BLaER1 treated with 17β-estradiol and CSF1 and Interleukin-3, amounts not matched to agents 10 nM and 100 nM (cell line): ENCODE results near the gene AOPEP.

Source experiments
- H3K27ac ChIP-seq, 11 experiments: shearing (Covaris generic); formaldehyde crosslinking; 2 replicates each; pipeline ENCODE4 v1.8.1; 2022
- H3K27me3 ChIP-seq, 11 experiments: shearing (Covaris generic); formaldehyde crosslinking; 2 replicates each; pipeline ENCODE4 v1.8.1; 2022
- H3K36me3 ChIP-seq, 11 experiments: shearing (Covaris generic); formaldehyde crosslinking; 2 replicates each; pipeline ENCODE4 v1.8.1; 2022
- H3K4me1 ChIP-seq, 10 experiments: shearing (Covaris generic); formaldehyde crosslinking; 2 replicates each; pipeline ENCODE4 v1.8.1; 2022
- H3K4me2 ChIP-seq, 11 experiments: shearing (Covaris generic); formaldehyde crosslinking; 2 replicates each; pipeline ENCODE4 v1.8.1; 2022
- H3K4me3 ChIP-seq, 10 experiments: shearing (Covaris generic); formaldehyde crosslinking; 2 replicates each; pipeline ENCODE4 v1.8.1; 2022
- H3K9ac ChIP-seq, 11 experiments: shearing (Covaris generic); formaldehyde crosslinking; 2 replicates each; pipeline ENCODE4 v1.8.1; 2022
- H3K9me3 ChIP-seq, 11 experiments: shearing (Covaris generic); formaldehyde crosslinking; replicated peaks in 1 of 11; 2 replicates each; pipeline ENCODE4 v1.8.1; 2022
- H4K20me1 ChIP-seq, 11 experiments: shearing (Covaris generic); formaldehyde crosslinking; 2 replicates each; pipeline ENCODE4 v1.8.1; 2022
- Cebpa-rat ChIP-seq, 11 experiments: shearing (Covaris generic); IDR thresholded peaks; 2 replicates each; pipeline ENCODE4 v1.8.1; 2022

AOPEP gene

GRCh38 chr9:94892675-94893074 is 166.2 kb downstream of the AOPEP start:
- H3K36me3 ChIP-seq = peaks cover 5 to 21% (median 18%) of the 10 kb centered on the region in 11 experiments; a peak in 20 of 22 replicates
- H3K4me2 ChIP-seq = no peak overlapping the region
- H3K4me1 ChIP-seq = no peaks in the 10 kb centered on the region
- TF ChIP-seq Cebpa-rat (IDR thresholded peaks at IDR 0.05) = no peak
- H3K27me3 ChIP-seq = no peaks in the 10 kb centered on the region
- no peak overlapping the region for H3K9ac ChIP-seq
- H3K27ac ChIP-seq = no peak overlapping the region
- H4K20me1 ChIP-seq = no peaks in the 10 kb centered on the region
- peaks cover 27 to 45% (median 39%) of the 10 kb centered on the region in 11 experiments for H3K9me3 ChIP-seq
- H3K4me3 ChIP-seq = no peak overlapping the region

DNA sequence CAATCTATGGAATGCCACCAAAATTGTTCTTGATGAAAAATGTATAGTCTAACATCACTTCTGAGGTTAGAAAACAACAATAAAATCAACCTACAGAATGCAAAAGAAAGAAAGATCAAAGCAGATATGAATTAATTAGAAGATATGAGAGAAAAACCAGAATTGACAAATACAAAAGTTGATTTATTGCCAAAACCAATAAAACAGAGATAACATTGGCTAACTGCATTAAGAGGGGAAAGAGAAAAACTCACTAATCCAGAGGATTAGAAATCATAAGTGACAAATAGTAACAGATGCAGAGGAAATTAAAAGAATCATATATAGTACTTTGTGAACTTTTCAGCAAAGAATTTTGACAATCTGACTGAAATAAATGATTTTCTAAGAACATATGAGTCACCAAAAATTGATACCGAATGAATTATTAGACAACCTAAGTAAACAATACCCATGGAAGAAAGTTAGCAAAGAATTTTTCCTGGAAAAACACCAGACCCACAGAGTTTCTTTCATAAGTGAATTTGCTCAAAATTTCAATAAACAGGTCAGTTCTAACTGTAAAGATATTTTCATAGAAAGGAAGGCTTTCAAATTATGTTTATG is 167.7 kb downstream of the AOPEP start:
- no peak overlapping the region for H3K4me2 ChIP-seq
- no peaks in the 10 kb centered on the region for H3K4me1 ChIP-seq
- no peak overlapping the region for H3K9ac ChIP-seq
- H3K27me3 ChIP-seq = no peaks in the 10 kb centered on the region
- no peaks in the 10 kb centered on the region for H4K20me1 ChIP-seq
- H3K4me3 ChIP-seq = no peak overlapping the region
- no peak for TF ChIP-seq Cebpa-rat (IDR thresholded peaks at IDR 0.05)
- H3K36me3 ChIP-seq = peaks cover 5 to 20% (median 18%) of the 10 kb centered on the region in 11 experiments; a peak in 20 of 22 replicates
- H3K27ac ChIP-seq = no peak overlapping the region
- peaks cover 23 to 36% (median 31%) of the 10 kb centered on the region in 11 experiments for H3K9me3 ChIP-seq

DNA sequence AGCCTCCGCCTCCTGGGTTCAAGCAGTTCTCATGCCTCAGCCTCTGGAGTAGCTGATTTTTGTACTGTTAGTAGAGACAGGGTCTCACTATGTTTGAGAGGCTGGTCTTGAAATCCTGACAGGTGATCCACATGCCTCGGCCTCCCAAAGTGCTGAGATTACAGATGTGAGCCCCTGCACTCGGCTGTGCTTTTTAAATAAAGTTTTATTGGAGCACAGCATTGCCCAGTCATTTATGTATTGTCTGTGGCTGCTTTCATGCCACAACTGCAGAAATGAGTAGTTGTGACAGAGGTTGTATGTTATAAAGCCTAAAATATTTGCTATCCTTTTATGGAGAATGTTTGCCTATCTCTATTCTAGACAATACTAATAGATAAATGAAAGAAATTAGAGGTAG is 169.2 kb downstream of the AOPEP start:
- H3K4me1 ChIP-seq = no peaks in the 10 kb centered on the region
- H3K4me3 ChIP-seq = no peak overlapping the region
- H3K27ac ChIP-seq = no peak overlapping the region
- peaks cover 10 to 21% (median 17%) of the 10 kb centered on the region in 11 experiments for H3K9me3 ChIP-seq
- H3K27me3 ChIP-seq = no peaks in the 10 kb centered on the region
- H3K36me3 ChIP-seq = peaks cover 0 to 9% (median 5%) of the 10 kb centered on the region in 11 experiments; a peak in 11 of 22 replicates
- H3K4me2 ChIP-seq = no peak overlapping the region
- no peaks in the 10 kb centered on the region for H4K20me1 ChIP-seq
- H3K9ac ChIP-seq = no peak overlapping the region
- no peak for TF ChIP-seq Cebpa-rat (IDR thresholded peaks at IDR 0.05)

GRCh38 chr9:94896512-94896911 is 170.0 kb downstream of the AOPEP start:
- Histone ChIP-seq H3K27ac (no peak overlapping the region), H3K27me3 (no peaks in the 10 kb centered on the region), H3K9ac (no peak overlapping the region), H3K4me3 (no peak overlapping the region), H3K9me3 (peaks cover 2 to 13% (median 8%) of the 10 kb centered on the region in 11 experiments; a peak in 20 of 22 replicates), H4K20me1 (no peaks in the 10 kb centered on the region), H3K4me2 (no peak overlapping the region), H3K36me3 (peaks cover 0 to under 1% (median 0%) of the 10 kb centered on the region in 11 experiments; a peak in 1 of 22 replicates), H3K4me1 (no peaks in the 10 kb centered on the region)
- no peak for TF ChIP-seq Cebpa-rat (IDR thresholded peaks at IDR 0.05)

GRCh38 chr9:94899464-94900221 is 173.1 kb downstream of the AOPEP start:
- H3K36me3 ChIP-seq = no peaks in the 10 kb centered on the region
- H3K4me1 ChIP-seq = 0 out of 20 replicates have a peak, but pooled peaks cover 0 to 5% (median 0%) of the 10 kb centered on the region in 10 experiments
- no peaks in the 10 kb centered on the region for H4K20me1 ChIP-seq
- no peak overlapping the region for H3K27ac ChIP-seq
- no peaks in the 10 kb centered on the region for H3K27me3 ChIP-seq
- H3K9me3 ChIP-seq = no peaks in the 10 kb centered on the region
- no peak for TF ChIP-seq Cebpa-rat (IDR thresholded peaks at IDR 0.05)
- no peak overlapping the region for H3K4me2 ChIP-seq
- no peak overlapping the region for H3K9ac ChIP-seq
- H3K4me3 ChIP-seq = no peak overlapping the region

DNA sequence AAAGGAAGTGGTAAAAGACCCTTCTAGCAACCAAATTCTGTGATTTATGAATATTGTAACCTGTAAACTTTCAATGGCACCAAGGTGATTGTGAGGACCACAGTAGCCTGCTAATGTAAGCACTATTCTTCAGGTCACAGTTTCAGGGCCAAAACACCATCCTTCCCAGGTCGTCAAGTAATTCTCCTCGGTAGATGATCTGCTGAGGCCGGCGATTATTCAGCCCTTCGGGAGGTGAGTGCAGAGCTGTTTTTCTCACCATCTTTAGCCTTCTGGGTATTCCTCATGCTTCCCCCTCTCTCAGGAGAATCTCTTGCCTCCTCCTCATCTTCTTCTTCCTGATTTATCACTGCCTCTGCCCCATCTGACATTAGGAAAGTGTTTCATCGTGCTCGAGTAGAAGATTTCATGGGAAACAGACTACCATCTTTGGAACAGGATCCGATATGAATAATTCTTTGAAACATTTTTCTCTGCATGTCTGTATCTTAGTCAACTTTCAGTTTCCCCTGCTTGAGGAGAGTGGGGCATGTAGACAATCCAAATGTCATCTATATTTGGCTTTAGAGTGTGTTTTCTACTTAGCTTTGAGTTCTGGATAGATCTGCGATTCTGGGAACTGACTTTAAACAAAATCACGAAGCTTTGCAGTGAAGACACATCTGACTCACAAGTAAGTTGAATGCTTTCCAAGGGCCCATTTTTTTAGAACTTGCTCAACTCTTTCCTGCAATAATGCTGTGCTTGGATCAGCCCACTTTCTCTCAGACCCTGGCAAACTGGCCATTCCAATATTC is 173.9 kb downstream of the AOPEP start:
- H3K4me2 ChIP-seq = no peak overlapping the region
- H3K4me1 ChIP-seq = 0 out of 20 replicates have a peak, but pooled peaks cover 0 to 5% (median 0%) of the 10 kb centered on the region in 10 experiments
- H3K9ac ChIP-seq = no peak overlapping the region

GRCh38 chr9:94901019-94901363 is 174.5 kb downstream of the AOPEP start:
- Histone ChIP-seq H3K4me2 (no peak overlapping the region), H3K27ac (no peak overlapping the region), H3K4me1 (0 out of 20 replicates have a peak, but pooled peaks cover 0 to 5% (median 0%) of the 10 kb centered on the region in 10 experiments)

More for the DNA sequence above, 173.9 kb downstream of the AOPEP start:
- Histone ChIP-seq H3K9me3 (no peaks in the 10 kb centered on the region), H3K27me3 (no peaks in the 10 kb centered on the region), H3K27ac (no peak overlapping the region), H3K4me3 (no peak overlapping the region), H4K20me1 (no peaks in the 10 kb centered on the region), H3K36me3 (no peaks in the 10 kb centered on the region)
- no peak for TF ChIP-seq Cebpa-rat (IDR thresholded peaks at IDR 0.05)

GRCh38 chr9:94903961-94904421 is 177.5 kb downstream of the AOPEP start:
- Histone ChIP-seq H3K4me3 (no peak overlapping the region), H4K20me1 (0 out of 22 replicates have a peak, but pooled peaks cover 0 to 5% (median 0%) of the 10 kb centered on the region in 11 experiments), H3K36me3 (no peaks in the 10 kb centered on the region), H3K4me1 (0 out of 20 replicates have a peak, but pooled peaks cover 0 to 5% (median 0%) of the 10 kb centered on the region in 10 experiments), H3K27me3 (no peaks in the 10 kb centered on the region), H3K27ac (no peak overlapping the region), H3K4me2 (no peak overlapping the region), H3K9ac (no peak overlapping the region), H3K9me3 (no peaks in the 10 kb centered on the region)
- no peak for TF ChIP-seq Cebpa-rat (IDR thresholded peaks at IDR 0.05)

More at GRCh38 chr9:94901019-94901363, 174.5 kb downstream of the AOPEP start:
- TF ChIP-seq Cebpa-rat (IDR thresholded peaks at IDR 0.05) = no peak
- Histone ChIP-seq H3K9me3 (no peaks in the 10 kb centered on the region), H3K36me3 (no peaks in the 10 kb centered on the region), H3K27me3 (no peaks in the 10 kb centered on the region), H3K9ac (no peak overlapping the region), H4K20me1 (no peaks in the 10 kb centered on the region), H3K4me3 (no peak overlapping the region)

DNA sequence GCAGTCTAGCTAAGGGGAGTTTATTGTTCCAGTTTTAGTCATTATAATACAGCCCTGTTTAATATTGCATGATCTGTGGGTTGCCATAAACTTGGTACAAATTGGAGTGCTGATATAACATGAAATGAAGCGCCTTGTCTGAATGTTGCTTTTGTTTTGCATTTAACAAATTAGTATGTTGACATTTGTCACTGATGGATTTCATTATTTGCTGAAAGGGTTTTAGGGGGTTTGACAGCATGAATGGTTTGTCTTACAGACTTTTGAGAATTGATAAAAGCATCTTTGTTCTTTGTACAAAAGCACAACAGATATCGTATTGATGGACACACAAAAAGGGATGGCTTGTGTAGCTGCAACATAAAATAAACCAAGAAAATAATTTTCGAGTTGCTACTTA is 178.3 kb downstream of the AOPEP start:
- no peak for TF ChIP-seq Cebpa-rat (IDR thresholded peaks at IDR 0.05)
- Histone ChIP-seq H3K9me3 (no peaks in the 10 kb centered on the region), H3K27ac (no peak overlapping the region), H3K9ac (no peak overlapping the region), H3K36me3 (peaks cover 0 to 4% (median 0%) of the 10 kb centered on the region in 11 experiments; a peak in 1 of 22 replicates), H3K4me2 (no peak overlapping the region), H3K4me1 (0 out of 20 replicates have a peak, but pooled peaks cover 0 to 5% (median 0%) of the 10 kb centered on the region in 10 experiments), H3K27me3 (no peaks in the 10 kb centered on the region), H4K20me1 (0 out of 22 replicates have a peak, but pooled peaks cover 0 to 5% (median 0%) of the 10 kb centered on the region in 11 experiments), H3K4me3 (no peak overlapping the region)
